GM19193 (cell line): Measurements from ENCODE around the gene JPH3.

Experiments used
- POLR2A ChIP-seq: IDR thresholded peaks from 4 replicates; pipeline ENCODE4 v1.6.1; 2011; ENCODE audit not compliant: insufficient read depth, insufficient read length; ENCODE audit errors: extremely low read depth

JPH3 gene

DNA sequence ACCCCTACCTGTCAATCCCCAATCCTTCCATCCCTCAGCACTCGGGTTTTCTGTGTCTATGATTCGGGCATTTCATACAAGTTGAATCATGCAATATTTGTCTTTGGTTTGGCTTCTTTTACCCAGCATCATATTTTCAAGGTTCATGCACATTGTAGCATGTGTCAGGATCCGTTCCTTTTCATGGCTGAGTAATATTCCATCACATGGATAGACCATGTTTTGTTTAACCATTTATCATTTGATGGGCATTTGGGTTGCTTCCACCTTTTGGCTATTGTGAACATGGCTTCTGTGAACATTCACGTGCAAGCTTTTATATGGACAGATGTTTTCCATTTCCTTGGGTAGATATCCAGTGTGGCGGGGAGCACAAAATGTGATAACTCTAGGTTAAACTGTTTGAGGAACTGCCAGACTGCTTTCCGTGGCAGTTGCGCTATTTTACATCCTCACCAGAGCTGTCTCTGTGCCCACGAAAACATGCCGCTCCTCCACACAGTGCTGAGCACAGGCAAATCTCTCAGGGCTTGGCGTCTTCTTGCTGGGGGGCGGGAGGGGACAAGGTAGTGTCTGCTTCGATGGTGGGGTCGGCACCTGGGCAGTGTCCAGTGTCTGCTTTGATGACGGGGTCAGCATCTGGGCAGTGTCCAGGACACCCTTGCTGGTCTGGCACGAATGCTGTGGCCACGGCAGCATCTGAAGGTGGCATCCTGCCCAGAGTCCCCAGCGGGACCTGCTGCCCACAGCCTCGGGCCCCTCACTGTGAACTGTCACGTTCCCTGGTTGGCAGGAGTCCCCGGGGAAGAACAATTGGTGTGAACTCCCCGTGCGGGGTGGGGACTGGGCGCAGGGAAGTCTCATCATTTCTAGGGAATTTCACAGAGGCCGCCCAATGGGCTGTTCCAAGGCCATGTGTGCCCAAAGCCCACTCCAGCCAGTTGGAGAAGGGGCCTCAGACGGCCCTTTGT, 32.4 kb upstream of the JPH3 start:
- TF ChIP-seq POLR2A, result no peak

DNA sequence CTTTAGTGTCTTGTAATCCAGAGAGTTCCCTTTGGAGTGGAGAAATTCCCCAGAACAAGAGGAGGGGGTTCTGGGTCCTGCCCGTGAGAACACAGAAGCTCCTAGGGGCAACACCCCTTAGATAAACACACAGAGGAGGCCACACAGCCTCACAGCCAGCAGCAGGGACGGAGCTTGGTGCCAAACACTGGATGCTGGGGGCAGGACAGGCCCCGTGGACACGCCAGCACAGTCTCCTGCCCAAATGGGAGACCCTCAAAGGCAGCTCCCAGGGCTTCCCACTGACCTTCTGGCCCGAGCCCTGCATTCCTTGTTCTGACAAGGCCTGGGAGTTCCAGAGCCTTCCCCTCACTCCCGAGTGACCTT, 31.8 kb upstream of the JPH3 start:
- TF ChIP-seq POLR2A, result no peak

DNA sequence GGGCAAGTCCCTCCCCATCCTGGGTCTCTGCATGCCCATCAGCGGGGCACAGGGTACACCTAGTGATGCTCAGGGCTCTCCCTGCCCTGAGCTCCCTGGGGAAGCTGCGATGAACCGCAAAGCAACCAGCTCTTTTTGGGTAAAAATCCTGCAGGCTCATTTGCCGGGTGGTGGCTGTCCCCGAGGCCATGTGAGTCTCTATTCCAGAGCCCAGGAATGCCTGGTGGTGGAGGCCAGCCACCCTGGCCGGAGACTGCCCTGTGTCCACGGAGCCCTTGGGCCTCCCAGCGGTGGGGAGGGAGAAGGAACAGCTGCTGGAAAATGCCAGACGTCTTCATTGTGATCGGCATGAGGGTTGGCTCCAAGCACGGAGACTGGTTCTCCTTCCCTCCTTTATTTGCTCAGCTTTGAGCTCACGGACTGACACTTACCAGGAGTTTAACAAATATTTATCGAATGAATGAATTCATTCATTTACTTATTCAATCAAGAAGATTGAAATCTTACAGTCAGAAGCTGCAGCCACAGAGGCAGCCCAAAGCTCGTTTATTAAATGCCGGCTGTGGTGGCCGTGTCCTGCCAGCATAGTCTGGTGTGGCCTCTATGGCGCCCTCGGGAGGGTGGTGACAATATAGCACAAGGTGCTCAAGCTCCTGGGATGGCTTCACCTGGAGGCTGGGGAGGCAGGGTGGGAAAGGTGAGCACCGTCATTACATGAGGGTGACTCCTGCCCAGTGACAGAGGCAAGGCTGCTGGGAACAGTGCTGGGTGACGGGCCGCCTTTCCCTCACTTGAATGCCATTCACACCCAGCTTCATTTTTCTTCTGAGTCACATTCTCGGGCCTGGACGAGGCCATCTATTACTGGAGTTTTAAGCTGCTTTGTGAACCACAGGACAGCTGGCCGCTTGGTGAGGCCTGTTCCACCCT, 31.1 kb upstream of the JPH3 start:
- TF ChIP-seq POLR2A, result no peak

DNA sequence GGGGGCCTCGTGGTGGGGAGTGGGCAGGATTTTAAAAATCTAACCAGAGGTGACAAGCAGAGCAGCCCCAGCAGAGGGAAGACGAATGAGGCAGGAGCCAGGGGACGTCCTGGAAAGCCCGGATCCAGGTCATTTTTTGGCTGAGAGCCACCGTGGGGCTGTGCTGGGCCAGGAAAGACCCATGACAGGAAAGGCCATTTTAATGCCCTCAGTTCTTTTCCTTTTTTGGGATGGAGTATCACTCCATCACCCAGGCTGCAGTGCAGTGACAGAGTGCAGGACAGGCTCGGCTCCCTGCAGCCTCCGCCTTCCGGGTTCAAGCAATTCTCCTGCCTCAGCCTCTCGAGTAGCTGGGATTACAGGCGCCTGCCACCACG, 30.5 kb upstream of the JPH3 start:
- TF ChIP-seq POLR2A, result no peak

DNA sequence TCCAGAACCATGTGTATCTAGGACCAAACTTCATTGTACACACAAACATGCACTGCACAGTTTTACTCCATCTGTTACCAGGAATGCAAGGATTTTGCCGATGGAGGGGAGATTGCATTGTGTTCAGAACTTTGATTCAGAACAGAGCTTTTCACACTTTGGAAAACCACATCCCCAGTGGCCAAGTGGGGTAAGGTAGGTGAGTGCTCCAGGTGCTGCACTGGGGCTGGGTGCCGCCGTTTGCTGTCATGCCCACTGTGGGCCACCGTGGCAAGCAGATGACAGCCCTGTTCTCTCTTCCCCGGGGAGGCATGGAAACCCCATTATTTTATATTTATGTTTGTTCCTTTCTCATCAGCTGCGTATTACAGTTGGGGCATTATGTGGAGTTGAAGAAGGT, 29.3 kb upstream of the JPH3 start:
- no peak for TF ChIP-seq POLR2A

DNA sequence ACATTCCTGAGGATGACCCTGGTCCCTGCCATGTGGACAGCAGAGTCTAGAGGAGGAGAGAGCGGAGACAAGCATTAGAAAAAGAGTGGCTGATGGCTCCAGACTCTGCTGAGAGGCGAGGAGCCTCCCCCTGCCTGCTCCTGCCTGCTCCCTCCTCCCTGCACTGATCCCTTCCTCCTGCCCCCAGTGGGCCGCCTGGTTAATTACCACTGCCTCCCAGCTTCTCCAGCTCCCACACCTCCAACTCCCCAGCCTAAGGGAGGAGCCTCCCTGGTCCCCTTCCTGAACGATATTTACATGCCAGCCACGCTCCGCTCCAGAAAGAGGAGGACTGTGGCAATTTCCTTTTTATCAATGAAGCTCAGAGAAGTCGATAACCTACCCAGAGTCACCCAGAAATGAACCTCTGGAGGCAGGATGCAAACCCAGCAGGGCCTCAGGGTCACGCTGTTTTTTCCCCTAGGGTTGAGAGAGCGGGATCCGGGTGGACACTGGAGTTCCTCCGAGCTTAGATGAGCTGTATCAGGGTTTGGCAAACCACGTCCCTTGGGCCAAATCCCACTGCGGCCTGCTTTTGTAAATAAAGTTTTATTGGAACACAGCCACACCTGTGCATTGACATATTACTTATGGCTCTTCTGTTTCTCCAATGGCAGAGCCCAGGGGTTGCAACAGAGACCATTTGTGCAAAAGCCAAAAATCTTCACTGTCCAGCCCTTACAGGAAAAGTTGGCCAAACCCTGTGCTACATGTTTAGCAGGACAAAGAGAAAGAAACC, 27.1 kb upstream of the JPH3 start:
- no peak for TF ChIP-seq POLR2A

DNA sequence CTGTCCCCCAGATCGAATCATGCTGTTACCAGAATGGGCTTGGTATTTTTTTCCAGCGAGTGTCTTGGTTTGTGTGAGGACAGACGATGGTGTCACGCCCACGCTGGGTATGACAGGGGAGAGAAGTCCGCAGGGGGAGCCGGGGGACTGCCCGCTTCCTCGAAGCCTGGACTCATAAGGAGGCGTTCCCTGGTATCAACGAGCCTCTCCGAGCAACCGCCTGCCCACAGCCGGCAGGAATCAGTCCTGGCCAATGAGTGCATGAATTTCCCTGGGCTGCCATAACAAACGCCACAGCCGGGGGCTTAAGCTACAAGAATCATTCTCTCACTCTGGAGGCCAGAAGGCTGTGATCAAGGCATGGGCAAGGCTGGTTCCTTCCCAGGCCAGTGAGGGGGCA, 26.1 kb upstream of the JPH3 start:
- TF ChIP-seq POLR2A, result no peak

DNA sequence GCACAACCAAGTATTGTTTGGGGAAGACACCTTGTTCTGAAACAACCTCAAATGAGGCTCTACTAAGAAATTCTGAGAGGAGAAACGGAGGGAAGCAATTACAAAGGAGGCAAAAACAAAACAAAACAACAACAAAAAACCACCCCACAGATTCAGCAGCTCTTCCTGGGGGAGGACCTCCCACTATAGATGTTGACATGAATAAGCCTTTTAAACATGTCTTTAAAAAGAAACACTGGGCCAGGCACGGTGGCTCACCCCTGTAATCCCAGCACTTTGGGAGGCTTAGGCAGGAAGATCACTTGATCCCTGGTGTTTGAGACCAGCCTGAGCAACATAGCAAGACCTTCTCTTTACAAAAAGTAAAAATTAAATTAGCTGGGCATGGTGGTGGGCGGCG, 22.6 kb upstream of the JPH3 start:
- no peak for TF ChIP-seq POLR2A

DNA sequence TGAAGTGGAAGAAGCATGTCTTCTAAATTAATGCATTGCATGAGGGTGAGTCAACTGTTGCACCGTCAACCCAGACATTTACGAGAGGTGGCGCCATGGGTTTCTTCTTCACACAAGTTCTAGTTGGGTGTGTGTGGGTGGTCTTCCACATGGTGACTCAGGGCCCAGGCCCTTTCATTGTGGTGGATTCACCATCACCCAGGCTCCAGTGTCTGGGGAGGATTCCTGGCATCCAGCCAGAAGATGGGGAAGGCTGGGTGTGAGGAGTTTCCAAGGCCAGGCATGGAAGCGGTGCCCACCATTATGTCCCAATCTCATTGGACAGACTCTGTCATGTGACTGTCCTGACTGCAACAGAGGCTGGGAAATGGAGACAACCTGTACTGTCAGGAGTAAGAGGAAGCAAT, 21.4 kb upstream of the JPH3 start:
- TF ChIP-seq POLR2A, result no peak

DNA sequence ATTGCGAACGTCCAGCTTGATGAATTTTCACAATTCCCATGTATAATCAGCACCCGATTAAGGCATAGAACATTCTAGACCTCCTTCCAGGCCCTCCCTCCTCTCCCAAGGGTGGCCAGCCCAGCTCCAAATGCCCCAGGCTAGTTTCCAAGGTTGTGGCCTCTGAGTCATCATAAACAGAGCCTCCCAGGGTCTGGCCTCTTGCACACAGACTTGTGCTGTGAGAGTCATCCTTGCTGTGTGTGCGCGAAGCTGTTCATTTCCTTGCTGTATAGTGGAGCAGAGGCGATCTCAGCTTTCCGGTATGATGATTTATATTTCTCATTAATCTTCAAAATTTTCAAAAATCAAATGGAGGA, 20.5 kb upstream of the JPH3 start:
- TF ChIP-seq POLR2A, result no peak

DNA sequence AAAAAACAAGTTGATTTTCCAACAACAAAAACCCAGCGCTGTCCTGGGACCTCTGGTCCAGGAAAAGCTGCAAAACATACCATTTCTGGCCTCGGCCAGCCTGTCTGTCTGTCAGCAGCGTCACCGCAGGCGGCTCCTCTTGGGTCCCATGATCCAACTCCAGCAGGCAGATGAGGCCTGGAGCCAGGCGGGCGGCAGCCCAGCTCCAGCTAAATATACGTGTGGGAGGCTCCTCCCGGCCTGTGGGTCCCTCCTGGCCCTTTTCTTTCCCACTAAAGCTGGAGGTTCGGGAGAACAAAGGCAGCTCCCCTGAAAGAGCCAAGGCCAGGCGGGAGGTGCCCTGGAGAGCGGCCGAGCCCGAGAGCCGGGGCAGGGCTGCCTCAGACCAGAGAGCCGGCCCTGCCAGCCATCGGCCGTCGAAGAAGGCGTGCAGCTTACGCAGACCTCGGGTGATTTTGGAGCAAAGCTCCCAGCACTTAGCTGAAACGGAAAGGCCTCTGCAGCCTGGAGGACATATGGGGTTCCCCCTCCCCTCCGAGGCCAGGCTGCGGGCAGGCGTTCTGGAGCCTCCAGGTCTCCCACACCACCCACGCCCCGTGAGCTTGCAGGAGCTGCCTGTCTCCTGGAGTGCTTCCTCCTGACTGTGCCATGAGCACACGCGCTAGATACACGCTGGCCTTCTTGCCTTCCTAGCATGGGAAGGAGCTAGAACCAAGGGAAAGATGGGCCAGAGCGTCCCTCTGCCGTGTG, 19.9 kb upstream of the JPH3 start:
- no peak for TF ChIP-seq POLR2A

DNA sequence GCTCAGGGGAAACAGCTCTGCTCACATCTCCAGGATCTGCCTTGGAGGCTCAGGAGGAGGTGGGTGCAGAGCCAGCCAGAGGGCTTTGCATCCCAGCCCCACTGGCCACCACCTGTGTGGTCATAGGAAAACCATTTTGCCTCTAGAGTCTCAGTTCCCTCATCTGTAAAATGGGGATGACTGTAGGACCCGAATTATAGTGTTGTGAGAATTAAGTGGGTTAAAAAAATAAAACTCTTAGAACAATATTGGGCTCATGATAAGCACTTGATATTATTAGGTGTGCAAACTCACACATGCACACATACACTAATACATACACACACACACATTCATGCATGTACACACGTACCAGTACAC, 19.4 kb upstream of the JPH3 start:
- no peak for TF ChIP-seq POLR2A

DNA sequence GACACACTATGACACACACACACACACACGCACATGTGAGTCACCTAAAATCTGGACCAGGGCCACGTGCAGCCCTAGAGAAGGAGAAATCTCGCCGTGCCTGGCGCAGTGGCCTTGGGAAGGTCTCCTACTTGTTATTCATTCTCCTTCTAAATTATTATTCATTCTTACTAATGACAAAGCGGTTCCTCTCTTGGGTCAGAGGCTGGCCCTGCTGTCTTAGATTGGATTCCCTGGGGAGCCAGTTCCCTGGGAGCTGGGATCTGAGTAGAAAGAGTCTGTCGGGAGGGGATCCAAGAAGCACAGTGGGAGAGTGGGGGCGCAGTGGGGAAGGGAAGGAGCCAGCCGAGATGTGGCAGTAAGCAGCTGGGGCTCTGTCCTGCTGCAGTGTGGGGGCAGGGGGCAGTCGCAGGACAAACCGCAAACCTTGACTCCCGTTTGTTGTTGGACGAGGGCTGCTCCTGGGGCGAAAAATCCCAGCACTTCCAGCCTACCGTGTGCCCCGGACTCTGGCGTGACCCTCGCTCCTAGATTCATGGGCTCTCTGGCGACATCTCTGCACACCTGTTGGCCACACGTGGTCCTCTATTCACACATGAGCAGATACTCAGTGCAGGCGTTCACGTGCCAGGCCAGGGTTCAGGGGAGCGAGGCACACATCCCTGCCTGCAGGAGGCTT, 18.7 kb upstream of the JPH3 start:
- TF ChIP-seq POLR2A, result no peak

DNA sequence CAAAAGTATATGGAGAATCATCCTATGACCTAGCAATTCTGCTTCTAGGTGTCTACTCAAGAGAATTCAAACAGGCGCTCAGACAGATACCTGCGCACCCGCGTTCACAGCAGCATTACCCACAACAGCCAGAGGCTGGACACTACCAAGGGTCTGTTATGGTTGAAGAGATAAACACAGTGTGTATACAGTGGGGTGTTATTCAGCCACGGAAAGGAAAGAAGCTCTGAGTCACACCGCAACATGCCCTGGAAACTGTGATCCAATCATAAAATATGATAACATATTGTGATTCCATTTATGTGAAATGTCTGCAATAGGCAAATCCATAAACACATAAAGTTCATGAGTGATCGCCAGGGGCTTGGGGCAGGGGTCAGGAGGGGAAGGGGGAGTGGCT, 18.0 kb upstream of the JPH3 start:
- no peak for TF ChIP-seq POLR2A

DNA sequence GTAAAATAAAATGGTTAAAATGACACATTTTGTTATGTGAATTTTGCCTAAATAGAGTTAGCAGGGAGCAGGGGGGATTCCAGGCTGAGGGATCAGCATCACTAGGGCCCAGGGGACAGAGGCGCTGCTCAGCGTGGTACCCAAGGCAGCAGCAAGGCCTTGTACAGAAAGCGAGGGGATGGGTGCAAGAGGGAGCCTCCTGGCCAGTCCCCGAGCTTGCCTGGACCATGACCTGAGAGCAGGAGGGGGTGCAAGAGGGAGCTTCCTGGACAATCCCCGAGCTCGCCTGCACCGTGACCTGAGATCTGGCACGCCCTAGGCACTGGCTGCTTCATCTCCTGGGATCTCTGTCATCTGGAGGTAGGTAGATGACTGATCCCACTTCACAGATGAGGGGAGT, 17.3 kb upstream of the JPH3 start:
- no peak for TF ChIP-seq POLR2A
